TTC549 (cell line): ENCODE measurements around the gene JPT2.

Experiments used
- FAIRE-seq: peaks from 2 replicates; lab custom pipeline; 2012; peaks lifted over from hg19 to GRCh38; lab: Jason Lieb, UNC

Gene JPT2

DNA sequence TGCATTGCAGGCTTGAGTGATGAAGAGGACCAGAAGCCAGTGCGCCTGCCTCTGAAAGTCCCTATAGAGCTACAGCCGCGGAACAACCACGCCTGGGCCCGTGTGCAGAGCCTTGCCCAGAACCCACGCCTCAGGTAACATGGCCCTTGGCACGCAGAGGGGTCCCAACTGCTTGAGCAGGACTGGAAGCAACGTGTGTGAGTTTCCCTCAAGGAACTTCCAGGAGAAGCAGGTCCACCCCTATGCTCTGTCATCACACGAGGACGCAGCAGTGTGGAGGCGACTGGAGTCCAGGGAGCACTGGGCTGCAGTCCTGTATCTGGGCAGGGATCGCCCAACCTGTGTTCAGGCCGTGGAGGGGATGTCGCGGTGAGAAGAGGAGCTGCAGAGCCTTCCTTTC is 25.1 kb upstream of the JPT2 start:
- no peak for FAIRE-seq

DNA sequence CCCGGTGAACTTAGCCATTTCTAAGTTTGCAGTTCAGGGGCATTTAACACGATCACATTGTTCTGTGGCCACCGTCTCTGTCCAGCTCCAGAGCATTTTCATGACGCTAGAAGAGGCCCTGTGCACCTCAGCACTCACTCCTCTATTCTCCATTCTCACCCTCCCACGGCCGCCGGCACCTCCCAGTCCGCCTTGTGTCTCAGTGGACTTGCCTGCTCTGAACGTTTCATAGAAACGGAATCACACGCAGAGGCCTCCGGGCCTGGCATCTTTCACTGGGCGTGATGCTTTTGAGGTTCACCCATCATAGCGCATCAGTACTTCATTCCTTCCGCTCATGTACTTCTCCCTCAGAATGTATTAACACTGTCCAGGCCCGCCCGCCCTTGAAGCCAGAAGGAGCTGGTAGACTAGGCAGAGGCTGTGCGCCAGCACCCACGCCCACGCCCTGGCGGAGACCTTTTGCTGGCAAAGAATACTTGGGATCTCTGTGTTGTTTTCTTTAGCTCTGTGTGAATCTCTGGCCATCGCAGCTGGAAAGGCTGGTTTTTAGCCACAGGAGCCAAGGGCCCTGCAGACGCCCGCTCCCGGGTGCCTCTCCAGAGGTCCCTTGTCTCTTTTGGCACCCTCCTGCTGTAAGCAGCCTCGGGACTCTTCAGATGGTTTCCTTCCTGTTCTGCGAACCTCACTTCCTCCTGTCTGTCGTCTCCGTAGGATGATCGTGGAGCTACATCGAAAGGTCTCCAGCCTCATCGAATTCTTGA is 23.4 kb upstream of the JPT2 start:
- no peak for FAIRE-seq

DNA sequence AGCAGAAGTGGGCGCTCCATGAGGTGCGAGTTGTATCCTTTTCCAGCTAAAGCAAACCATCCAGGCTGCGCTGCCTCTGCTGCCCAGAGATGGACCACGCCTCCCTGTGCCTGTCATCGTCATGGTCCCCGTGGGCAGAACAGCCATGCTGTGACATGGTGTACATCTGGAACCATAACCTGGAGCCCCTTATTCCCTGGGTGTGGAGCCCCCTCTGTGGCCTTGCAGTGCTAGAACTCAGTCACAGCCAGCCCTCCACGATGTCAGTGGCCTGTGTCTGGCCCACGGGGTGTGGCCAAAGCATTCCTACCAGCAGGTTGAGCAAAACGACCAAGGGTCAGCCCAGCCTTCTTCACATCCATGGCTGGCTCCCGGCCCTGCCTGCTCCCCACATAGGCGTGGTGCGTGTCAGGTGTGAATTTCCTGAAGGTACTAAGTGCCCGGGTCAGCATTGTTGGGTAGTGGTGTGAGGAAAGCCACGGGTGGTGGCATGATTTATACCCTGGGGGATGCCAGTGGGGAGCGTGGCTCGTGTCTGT is 22.7 kb upstream of the JPT2 start:
- FAIRE-seq: no peak

DNA sequence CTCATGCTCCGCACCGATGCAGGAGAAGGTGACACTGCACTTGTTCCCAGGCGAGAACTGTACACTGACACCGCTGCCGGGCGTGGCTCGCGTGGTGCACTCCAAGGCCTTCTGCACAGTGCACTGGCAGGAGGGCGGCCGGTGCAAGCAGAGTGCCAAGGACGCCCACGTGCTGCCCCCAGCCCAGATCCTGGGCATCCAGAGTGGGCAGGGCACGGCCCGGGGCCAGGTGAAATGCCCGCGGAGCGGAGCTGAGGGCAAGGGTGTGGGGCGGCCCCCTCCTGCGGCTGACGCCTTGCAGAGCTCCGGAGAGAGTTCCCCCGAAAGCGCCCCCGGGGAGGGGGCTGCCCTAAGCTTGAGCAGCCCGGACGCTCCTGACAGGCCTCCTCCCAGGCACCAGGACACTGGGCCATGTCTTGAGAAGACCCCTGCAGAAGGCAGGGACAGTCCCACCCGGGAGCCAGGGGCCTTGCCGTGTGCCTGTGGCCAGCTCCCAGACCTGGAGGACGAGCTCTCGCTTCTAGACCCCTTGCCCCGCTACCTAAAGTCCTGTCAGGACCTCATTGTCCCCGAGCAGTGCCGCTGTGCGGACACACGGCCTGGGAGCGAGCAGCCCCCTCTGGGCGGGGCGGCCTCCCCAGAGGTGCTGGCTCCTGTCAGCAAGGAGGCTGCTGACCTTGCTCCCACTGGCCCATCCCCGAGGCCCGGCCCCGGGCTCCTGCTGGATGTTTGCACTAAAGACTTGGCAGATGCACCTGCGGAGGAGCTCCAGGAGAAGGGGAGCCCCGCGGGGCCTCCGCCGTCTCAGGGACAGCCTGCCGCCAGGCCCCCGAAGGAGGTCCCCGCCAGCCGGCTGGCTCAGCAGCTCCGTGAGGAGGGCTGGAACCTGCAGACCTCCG is 21.9 kb upstream of the JPT2 start:
- FAIRE-seq: no peak

DNA sequence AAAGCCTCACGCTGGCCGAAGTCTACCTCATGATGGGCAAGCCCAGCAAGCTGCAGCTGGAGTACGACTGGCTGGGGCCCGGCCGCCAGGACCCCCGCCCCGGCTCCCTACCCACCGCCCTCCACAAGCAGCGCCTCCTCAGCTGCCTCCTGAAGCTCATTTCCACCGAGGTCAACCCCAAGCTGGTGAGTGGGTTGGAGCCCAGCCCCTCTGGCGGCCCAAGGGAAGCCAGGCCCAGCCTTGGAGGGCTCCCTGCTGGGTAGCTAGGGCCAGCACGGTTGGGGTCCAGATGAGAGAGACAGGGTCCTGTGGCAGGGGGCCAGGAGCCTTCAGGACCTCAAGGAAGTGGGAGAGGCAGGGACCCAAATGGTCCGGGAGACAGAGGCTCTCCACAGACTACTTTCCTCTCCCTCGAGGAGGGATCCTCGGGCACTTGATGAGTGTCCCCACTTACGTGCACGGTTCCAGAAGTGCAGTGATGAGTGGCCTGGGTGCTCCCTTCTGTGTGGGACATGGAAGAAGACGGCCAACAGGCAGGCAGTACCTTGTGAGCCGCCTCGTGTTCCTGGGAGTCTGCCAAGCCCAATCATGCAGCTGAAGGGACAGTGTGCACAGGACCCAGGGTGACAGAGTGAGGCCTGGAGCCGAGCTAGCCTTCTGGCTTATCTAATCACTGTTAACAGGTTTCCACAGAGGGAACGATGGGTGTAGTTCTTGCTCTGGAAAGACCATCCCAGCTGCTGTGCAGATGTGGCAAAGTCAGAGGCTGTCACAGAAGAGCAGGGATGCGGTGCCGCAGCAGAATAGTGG is 21.1 kb upstream of the JPT2 start:
- FAIRE-seq: no peak

DNA sequence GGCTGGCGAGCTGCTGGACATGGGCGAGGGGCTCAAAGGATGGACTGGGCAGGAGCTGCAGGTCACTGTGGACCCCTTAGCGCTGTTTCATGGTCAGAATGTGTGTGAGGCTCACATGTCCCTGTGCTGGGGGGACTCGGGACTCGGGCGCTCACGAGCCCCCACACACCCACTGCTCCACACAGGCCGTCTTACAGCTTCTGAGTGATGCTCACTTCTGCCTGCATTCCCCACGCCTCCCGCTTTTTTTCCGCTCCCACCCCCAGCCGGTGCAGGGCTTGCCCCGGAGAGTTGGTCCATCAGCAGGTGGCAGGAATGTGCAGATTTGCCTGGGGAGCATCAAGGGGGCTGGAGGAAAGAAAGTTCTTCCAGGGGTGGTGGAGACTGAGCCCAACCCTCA is 20.2 kb upstream of the JPT2 start:
- FAIRE-seq: no peak

DNA sequence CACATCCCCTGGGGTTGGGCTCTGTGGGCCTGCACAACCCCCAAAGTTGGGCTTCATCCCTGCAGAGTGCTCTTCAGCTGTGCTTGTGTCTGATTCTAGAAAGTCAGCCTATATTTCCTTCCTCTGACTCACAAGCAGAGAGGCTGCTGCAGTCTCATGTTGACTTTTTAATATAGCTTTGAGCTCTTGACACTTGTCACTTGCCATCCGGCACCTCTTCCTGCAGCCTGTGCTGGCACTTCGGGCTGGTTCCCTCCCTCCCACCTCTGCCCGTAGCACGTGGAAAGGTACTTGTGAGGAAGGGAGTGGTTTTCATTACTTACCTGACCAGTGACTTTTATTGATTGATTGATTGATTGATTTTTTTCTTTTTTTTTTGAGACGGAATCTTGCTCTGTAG is 19.0 kb upstream of the JPT2 start:
- no peak for FAIRE-seq

DNA sequence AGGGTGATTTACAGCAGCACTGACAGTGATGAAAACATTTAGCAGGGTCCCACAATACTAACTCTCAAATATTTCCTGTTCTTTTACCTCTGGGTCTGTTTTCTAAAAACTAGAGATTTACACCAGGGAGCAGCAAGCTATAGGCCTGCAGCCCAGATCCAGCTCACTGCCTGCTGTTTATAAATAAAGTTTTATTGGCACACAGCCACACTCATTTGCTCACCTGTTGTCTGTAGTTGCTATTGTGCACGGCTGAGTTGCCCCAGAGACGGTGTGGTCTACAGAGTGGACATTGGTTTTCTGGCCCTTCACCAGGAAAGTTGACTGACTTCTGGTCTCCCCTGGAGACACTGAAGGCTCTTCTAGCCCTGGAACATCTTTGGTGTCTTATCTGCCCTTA is 16.3 kb upstream of the JPT2 start:
- FAIRE-seq: no peak

DNA sequence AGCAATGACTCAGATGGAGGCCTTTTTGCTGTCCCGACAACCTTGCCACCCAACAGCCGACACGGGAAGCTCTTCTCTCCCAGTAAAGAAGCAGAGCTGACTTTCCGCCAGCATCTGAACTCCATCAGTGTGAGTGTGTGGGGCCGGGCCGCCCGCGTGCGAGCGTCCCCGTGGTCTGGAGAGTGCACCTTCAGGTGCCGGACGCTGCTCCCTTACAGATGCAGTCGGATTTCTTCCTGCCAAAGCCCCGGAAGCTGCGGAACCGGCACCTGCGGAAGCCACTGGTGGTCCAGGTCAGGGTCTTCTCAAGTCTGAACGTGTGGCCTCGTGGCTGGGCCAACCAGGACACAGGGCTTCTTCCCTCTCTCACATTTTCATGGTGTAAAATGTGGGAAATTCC is 15.5 kb upstream of the JPT2 start:
- FAIRE-seq: no peak

DNA sequence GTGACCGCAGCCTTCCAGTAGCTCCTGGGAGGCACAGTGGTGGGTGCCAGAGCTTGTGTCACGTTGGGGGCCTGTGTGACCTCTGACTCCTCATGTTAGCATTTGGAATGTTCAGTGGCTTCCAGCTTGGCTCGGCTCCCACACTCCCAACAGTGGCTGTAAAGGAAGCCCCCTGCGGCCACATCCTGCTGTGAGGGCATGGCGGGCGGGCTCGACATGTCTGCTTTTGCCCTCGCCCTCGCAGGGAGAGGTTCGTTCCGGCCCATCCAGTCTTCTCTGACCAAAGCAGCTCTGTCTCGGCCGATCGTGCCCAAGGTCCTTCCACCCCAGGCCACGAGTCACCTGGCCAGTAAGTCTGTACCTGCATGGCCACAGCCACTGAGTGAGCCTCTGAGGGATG is 12.2 kb upstream of the JPT2 start:
- FAIRE-seq: no peak

DNA sequence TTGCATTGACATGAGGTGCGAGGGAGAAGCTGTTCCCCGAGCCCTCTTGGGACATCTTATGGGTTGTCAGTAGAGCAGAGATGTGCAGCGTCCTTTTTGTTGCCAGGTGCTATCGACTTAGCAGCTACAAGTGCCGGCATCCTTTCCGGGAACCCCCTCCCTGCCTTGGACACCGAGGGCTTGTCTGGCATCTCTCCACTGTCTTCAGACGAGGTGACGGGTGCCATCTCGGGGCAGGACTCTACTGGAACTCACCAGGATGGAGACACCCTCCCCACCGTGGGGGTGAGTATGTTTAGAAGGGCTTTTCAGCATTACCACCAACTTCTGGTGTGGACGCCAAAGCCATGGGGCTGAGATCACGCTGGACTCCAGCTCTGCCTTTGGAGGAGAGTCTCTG is 11.8 kb upstream of the JPT2 start:
- FAIRE-seq: no peak

DNA sequence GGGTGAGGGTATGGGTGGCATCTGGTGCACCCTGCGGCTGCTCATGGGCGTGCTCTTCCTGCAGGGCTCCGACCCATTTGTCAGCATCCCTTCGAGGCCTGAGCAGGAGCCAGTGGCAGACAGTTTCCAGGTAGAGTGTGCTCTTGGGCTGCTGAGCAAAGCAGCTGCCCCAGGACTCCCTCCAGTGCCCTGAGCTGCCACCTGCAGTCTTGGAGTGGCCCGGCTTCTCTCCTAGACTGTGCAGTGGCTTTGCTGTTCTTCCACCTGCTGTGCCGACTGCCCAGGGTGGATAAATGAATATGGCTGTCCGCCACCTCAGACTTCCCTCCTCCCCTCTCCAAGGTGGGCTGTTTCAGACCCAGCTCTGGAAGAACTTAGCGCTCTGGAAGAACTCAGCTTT is 10.8 kb upstream of the JPT2 start:
- no peak for FAIRE-seq

DNA sequence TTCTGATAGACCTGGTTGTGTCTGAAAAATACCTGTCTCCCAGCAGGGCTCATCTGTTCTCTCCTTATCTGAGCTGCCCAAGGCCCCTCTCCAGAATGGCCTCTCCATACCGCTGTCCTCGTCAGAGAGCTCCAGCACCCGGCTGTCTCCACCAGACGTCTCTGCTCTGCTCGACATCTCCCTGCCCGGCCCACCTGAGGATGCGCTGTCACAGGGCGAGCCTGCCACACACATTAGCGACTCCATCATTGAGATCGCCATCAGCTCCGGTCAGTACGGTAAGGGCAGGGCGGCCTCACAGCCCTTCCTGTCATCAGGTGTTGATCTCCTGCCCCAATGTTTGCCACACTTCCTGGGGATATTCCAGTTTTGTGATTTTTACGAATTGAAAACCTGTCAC is 10.2 kb upstream of the JPT2 start:
- no peak for FAIRE-seq

DNA sequence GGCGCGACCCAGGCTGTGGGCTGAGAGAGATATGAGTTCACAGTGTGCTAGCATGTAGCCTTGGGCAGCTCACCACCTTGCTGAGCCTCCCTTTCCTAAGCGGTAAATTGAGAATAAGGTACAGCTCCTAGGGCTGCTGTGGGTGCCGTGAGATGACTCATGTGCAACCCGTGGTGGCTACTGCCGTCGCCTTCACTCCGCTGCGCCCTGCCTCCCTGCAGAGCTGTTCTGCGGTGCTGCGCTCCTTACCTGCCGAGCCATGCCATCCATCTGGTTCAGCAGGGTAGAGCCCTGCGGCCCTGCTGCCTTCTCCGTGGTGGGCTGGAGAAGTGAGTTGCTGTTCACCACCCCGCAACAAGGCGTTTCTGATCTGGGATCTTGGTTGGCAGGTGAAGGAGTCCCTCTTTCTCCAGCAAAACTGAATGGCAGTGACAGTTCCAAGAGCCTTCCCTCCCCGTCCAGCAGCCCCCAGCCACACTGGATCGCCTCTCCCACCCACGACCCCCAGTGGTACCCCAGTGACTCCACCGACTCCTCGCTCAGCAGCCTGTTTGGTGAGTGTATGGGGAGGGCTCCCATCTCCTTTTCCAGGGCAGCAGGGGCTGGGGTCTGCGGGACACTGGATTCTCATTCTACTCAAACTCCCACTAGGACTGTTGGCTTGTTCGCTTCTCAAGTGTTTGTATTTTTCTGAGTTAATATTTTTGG is 9.3 kb upstream of the JPT2 start:
- FAIRE-seq: no peak

DNA sequence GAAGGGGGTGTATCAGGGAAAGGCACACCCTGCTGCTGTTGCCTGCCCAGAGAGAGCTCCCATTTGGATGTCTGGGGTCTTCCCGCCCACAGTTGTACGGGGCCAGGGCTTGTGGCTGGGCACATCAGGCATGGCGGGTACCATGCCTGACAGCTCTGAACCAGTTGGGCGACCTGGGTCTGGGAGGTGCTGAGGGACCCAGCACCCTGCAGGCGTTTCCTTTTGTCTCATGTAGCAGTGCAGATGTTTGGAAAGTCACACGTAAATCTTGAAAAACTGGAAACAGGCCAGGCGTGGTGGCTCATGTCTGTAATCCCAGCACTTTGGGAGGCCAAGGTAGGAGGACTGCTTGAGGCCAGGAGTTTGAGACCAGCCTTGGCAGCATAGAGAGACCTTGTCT is 8.4 kb upstream of the JPT2 start:
- FAIRE-seq: no peak

DNA sequence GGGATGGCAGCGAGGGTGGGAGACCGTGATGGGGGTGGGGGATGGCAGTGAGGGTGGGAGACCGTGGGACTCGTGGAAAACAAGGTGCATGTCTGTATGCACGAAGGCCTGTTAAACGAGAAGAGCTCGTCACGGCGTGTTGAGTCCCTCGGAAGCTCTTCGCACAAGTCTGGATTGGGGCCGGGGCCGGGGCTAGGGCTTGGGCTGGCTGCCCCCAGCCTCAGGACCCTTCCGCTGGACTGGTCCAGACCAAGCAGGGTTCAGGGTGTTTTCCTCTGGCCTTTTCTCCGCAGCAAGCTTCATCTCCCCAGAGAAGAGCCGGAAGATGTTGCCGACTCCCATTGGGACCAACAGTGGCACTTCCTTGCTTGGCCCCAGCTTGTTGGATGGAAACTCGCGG is 7.7 kb upstream of the JPT2 start:
- no peak for FAIRE-seq

DNA sequence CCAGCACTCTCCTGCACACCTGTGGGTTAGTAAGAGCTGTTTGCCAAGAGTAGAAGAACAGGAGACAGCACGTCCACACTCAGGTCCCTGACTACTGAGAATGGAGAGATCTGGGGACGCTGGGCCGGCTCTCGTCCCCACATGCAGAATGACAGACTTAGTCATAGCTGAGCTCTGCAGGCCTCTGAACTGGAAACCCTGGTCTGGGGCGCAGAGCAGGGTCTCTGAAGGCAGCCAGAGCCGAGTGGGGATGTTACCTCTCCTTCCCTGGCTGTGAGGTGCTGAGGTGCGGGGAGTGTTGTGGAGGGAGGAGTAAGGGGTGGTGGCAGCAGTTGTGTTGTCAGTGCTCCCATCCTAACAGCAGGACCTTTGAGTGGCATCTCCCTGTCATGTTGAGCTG is 7.2 kb upstream of the JPT2 start:
- FAIRE-seq: no peak

DNA sequence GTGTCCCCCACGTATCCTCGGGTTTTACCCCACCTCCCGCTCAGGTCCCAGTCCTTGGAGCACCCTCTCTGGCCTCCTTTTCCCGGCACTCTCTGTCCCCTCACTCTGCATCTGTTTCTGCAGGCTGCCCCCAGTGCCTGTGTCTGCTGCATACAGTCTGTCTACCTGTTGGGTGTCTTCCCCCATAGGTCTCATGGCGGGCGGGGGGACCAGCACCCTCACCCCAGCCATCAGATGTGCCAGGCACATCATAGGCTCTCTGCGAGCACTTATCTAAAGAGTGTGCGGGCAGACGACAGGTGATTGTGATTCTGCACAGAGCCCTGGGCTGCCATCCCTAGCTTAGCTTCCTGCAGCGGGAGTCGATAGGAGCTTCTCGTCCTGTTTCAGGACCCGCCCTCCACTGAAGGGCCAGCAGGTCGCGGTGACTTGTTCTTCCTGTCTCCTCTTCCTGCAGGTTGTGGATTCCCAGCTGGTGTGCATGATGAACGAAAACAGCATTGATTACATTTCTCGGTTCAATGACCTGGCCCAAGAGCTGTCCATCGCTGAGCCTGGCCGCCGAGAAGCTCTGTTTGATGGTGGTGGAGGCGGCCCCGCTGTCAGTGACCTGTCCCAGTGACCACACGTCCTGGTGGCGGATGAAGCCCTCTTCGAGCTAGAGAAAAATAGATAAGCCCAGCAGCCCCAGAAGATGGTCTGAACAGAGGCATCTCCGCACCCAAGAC is 4.5 kb upstream of the JPT2 start:
- FAIRE-seq: no peak

DNA sequence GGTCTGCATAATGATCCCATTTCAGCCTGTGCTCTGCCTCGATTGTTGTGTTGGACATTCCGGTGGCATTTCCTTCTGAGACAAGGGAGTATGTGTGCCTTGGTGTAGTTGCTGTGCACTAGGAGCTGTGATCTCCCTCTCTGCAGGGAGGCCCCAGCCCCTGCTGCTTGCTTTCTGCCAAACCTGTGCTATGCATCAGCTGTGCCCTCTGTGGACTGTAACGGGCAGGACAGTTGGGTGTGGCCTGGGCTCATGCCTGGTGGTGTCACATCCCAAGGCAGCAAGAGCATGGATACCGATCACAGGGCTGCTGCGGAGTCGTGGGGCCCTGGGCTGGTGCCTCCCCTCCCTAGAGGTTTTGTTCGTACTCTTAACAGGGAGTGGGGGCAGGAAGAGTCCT is 3.8 kb upstream of the JPT2 start:
- FAIRE-seq: no peak

DNA sequence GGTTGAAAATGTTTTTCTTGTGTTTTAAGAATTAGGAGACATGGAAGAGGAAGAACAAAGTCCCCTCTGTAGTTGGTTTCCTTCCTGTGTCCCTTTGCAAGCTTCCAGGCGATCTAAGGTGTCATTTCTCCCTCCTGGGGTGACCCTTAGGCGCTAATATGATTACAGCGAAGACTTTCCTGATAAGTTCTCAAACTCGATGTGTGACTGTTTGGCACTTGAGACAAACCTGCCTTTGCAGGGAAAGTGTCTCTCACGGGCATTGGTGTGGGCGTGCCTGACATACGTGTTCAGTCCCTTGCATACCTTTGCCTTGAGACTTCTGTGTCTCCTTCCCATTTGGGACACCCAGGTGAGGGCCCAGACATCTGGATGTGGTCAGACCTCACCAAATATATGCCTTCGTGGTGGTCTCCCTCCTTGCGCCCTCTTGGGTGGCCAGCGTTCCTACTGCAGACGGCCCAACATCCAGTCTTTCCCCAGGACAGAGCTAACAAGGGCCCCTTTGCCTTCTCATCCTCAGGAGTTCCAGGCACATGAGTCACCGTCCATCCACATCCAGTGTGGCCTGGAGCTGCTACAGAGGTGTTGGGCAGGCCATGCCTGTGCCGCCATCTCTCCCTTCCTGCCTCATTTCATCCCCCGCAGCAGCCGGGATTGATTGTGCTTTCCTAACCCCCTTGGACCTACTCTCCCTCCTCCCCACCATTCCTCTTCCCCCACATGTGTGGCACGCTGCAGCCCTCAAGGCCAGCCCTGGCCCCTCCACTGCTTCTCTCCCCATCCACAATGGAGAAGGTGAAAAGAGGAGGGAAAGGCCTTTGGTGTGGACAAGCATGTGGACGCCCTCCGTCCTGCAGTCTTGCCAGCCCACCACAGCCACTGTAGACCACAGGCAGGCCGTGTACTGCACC is 3.1 kb upstream of the JPT2 start:
- FAIRE-seq: no peak
